Astrocyte (in vitro differentiated cells and primary cell): ENCODE data around the gene BTNL9. TPM values are rescaled to one million over a fixed set of nuclear protein-coding genes. Genes with fewer than 3 reads are reported as not detected.

Experiments used
- DNase-seq: peaks from one replicate; pipeline ENCODE4 v3.0.0-alpha.2; 2010; ENCODE audit warnings: low read depth
- FAIRE-seq: peaks from 2 replicates; lab custom pipeline; 2011; peaks lifted over from hg19 to GRCh38; lab: Jason Lieb, UNC
- H2AFZ ChIP-seq: 2 replicates; pipeline ENCODE4 v1.6.0; 2012; ENCODE audit warnings: low read depth, low read length, inconsistent platforms
- H3K27ac ChIP-seq: 2 replicates; pipeline ENCODE4 v1.5.1; 2011; ENCODE audit warnings: low read depth, low read length, inconsistent platforms
- H3K27me3 ChIP-seq: 2 replicates; pipeline ENCODE4 v1.6.0; 2011; ENCODE audit warnings: low read length, inconsistent platforms; ENCODE audit not compliant: insufficient read depth
- H3K36me3 ChIP-seq: 2 replicates; pipeline ENCODE4 v1.5.1; 2011; ENCODE audit warnings: low read length, inconsistent platforms; ENCODE audit not compliant: insufficient read depth
- H3K4me1 ChIP-seq: 2 replicates; pipeline ENCODE4 v1.5.1; 2011; ENCODE audit warnings: low read length, inconsistent platforms; ENCODE audit not compliant: insufficient read depth
- H3K4me2 ChIP-seq: 2 replicates; pipeline ENCODE4 v1.6.0; 2012; ENCODE audit warnings: low read length, inconsistent platforms
- H3K4me3 ChIP-seq: 2 replicates; pipeline ENCODE4 v1.5.1; 2011; ENCODE audit warnings: low read depth, mild to moderate bottlenecking, low read length, inconsistent platforms; ENCODE audit not compliant: insufficient read depth
- H3K79me2 ChIP-seq: 2 replicates; pipeline ENCODE4 v1.6.0; 2012; ENCODE audit warnings: mild to moderate bottlenecking, low read length, inconsistent platforms; ENCODE audit not compliant: insufficient read depth
- H3K9ac ChIP-seq: 2 replicates; pipeline ENCODE4 v1.6.0; 2012; ENCODE audit warnings: mild to moderate bottlenecking, low read length, inconsistent platforms
- H3K9me3 ChIP-seq: 2 replicates; pipeline ENCODE4 v1.5.1; 2012; ENCODE audit warnings: low read depth, mild to moderate bottlenecking, low read length, inconsistent platforms; ENCODE audit not compliant: insufficient read depth
- H4K20me1 ChIP-seq: 2 replicates; pipeline ENCODE4 v1.6.0; 2012; ENCODE audit warnings: low read length, inconsistent platforms; ENCODE audit not compliant: insufficient read depth
- H3K27ac Mint-ChIP-seq: one replicate; pipeline ENCODE4 v1.8.0; 2021; ENCODE audit warnings: mild to moderate bottlenecking, mixed read lengths; ENCODE audit not compliant: unreplicated experiment
- H3K27me3 Mint-ChIP-seq: one replicate; pipeline ENCODE4 v1.8.0; 2021; ENCODE audit warnings: low read depth, mixed read lengths; ENCODE audit not compliant: unreplicated experiment
- H3K36me3 Mint-ChIP-seq: one replicate; pipeline ENCODE4 v1.8.0; 2021; ENCODE audit warnings: low read depth, mixed read lengths; ENCODE audit not compliant: unreplicated experiment
- H3K4me1 Mint-ChIP-seq: one replicate; pipeline ENCODE4 v1.8.0; 2021; ENCODE audit warnings: low read depth, mixed read lengths; ENCODE audit not compliant: unreplicated experiment
- H3K4me3 Mint-ChIP-seq: one replicate; pipeline ENCODE4 v1.8.0; 2021; ENCODE audit warnings: mild to moderate bottlenecking, moderate library complexity, mixed read lengths; ENCODE audit not compliant: unreplicated experiment
- H3K9me3 Mint-ChIP-seq: one replicate; pipeline ENCODE4 v1.8.0; 2021; ENCODE audit warnings: mild to moderate bottlenecking, mixed read lengths; ENCODE audit not compliant: unreplicated experiment
- EZH2 ChIP-seq: IDR thresholded peaks from 2 replicates; pipeline ENCODE4 v1.6.1; 2012; ENCODE audit warnings: mild to moderate bottlenecking, low read length, inconsistent platforms; ENCODE audit not compliant: insufficient read depth
- total RNA-seq: library from RNA; stranded (reverse); gene quantifications from 2 replicates; pipeline ENCODE4 v1.2.1, GENCODE V29; 2021
- TF ChIP-seq, protein P1 (sequence below): IDR thresholded peaks from 2 replicates; pipeline ENCODE4 v1.5.1; 2011; ENCODE audit warnings: low read depth, mild to moderate bottlenecking, inconsistent platforms, low read length, moderate library complexity; ENCODE audit not compliant: insufficient read depth

The BTNL9 gene
- total RNA-seq, 1 donor from 2014 or later = not detected

DNA sequence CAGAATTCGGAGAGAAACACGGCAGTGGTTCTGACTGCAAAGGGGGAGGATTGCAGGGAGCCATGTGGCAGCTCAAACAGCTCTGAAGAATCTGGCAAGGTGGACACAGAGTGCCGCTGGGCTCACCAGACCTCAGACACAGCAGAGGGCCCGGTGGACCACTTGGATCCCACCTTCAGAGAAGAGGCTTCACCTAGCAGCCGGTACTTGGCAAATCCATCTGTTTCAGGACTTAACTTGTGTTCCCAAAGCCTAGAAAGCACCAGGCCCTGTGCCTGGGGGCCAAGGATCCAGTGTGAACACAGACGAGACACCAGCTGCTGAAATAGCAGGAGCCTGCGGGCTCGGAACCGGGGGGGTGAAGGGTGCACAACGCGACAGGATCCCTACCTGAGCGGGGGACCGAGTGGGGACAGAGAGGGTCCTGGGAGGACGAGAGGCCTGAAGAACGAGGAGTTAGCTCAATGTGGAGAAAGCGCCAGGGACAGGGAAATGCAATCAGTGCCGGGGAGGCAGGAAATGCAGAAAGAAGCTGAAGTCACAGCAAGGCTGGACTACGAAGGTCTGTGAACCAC, 44.6 kb downstream of the BTNL9 start:
- H3K4me3 Mint-ChIP-seq = no peak overlapping the region

DNA sequence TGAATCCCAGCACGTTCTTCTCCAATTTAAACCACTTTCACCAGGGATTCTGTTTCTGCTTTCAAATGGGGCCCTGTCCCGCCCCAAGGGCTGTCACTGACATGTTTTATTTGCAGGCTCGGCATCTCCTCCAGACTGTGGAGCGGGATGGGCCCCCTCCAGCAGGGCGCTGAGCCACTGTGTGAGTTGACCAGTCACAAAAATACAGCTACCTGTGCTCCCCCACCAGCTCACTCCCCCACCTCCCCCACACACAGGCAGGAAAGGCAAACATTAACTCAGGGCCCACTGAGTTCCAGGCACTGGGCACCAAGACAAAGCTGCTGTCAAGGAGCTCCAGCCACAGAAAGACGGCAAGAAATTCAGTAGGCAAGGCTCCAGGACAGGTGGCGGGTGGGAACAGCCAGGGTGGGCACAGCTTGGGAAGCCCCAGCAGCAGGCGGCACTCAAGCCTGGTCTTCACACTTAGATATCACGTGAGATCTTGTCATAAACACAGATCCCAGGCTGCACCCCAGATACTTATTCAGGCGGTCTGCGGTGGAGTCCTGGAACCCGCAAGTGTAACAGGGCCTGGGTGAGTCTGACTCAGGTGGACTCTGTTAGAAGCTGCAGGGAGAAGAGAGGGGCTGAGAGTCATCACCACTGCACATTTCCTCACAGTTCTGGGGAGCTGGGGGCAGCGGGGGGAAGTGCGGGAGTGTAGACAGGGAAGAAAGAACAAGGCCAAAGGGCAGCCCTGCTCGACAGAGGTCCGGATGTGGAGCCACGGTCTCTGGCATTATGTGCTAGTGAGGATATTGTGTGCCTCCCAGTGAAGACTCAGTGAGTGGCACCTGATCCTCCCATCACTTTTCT, 46.2 kb downstream of the BTNL9 start:
- peaks cover 1% of the 10 kb centered on the region for H3K36me3 Mint-ChIP-seq
- no peak overlapping the region for H3K4me2 ChIP-seq
- H4K20me1 ChIP-seq = no peaks in the 10 kb centered on the region
- no peaks in the 10 kb centered on the region for H3K36me3 ChIP-seq
- no peaks in the 10 kb centered on the region for H3K27me3 ChIP-seq
- TF ChIP-seq, protein P1, sequence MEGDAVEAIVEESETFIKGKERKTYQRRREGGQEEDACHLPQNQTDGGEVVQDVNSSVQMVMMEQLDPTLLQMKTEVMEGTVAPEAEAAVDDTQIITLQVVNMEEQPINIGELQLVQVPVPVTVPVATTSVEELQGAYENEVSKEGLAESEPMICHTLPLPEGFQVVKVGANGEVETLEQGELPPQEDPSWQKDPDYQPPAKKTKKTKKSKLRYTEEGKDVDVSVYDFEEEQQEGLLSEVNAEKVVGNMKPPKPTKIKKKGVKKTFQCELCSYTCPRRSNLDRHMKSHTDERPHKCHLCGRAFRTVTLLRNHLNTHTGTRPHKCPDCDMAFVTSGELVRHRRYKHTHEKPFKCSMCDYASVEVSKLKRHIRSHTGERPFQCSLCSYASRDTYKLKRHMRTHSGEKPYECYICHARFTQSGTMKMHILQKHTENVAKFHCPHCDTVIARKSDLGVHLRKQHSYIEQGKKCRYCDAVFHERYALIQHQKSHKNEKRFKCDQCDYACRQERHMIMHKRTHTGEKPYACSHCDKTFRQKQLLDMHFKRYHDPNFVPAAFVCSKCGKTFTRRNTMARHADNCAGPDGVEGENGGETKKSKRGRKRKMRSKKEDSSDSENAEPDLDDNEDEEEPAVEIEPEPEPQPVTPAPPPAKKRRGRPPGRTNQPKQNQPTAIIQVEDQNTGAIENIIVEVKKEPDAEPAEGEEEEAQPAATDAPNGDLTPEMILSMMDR = no peak
- TF ChIP-seq EZH2 = no peak
- no peak overlapping the region for H3K27ac Mint-ChIP-seq
- no peak for FAIRE-seq
- H3K9me3 ChIP-seq = no peaks in the 10 kb centered on the region
- H3K4me1 Mint-ChIP-seq = no peaks in the 10 kb centered on the region
- H3K27me3 Mint-ChIP-seq = peaks cover 44% of the 10 kb centered on the region
- H3K79me2 ChIP-seq = no peaks in the 10 kb centered on the region
- DNase-seq = no peak
- peaks cover 3% of the 10 kb centered on the region for H3K9me3 Mint-ChIP-seq
- H3K4me3 Mint-ChIP-seq = no peak overlapping the region
- H2AFZ ChIP-seq = no peak overlapping the region
- no peak overlapping the region for H3K4me3 ChIP-seq
- no peak overlapping the region for H3K27ac ChIP-seq
- no peaks in the 10 kb centered on the region for H3K4me1 ChIP-seq
- H3K9ac ChIP-seq = no peak overlapping the region

More for the DNA sequence above, 44.6 kb downstream of the BTNL9 start:
- DNase-seq = no peak
- no peak overlapping the region for H3K4me2 ChIP-seq
- no peaks in the 10 kb centered on the region for H3K9me3 ChIP-seq
- no peaks in the 10 kb centered on the region for H3K4me1 ChIP-seq
- TF ChIP-seq EZH2 = no peak
- TF ChIP-seq, protein P1 = no peak
- FAIRE-seq = no peak
- H3K79me2 ChIP-seq = no peaks in the 10 kb centered on the region
- no peak overlapping the region for H3K27ac ChIP-seq
- H3K36me3 ChIP-seq = no peaks in the 10 kb centered on the region
- H2AFZ ChIP-seq = no peak overlapping the region
- Mint-ChIP-seq H3K9me3 (peaks cover 3% of the 10 kb centered on the region), H3K4me1 (no peaks in the 10 kb centered on the region), H3K27ac (no peak overlapping the region), H3K36me3 (peaks cover 1% of the 10 kb centered on the region), H3K27me3 (peaks cover 57% of the 10 kb centered on the region)
- H3K9ac ChIP-seq = no peak overlapping the region
- no peaks in the 10 kb centered on the region for H4K20me1 ChIP-seq
- no peak overlapping the region for H3K4me3 ChIP-seq
- H3K27me3 ChIP-seq = no peaks in the 10 kb centered on the region

DNA sequence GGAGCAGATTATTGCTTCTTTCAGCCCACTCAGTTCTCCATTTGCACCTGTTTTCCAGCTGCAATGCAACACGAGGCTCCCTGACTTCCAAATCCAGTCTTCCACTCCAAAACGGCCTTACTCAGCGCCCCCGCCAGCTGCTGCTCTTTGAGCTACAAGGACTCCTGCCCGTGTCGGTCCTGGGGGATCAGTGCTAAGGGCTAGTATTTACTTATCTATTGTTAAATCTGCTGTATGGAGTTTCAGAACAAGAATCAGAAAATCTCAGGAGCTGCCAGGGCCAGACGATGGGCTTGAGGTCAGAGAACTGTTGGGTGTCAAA, 46.8 kb downstream of the BTNL9 start:
- FAIRE-seq (no peak), DNase-seq (no peak)
- no peak overlapping the region for H3K4me2 ChIP-seq
- peaks cover 1% of the 10 kb centered on the region for H3K36me3 Mint-ChIP-seq
- H2AFZ ChIP-seq = no peak overlapping the region
- no peak overlapping the region for H3K9ac ChIP-seq
- no peaks in the 10 kb centered on the region for H3K4me1 ChIP-seq
- H3K27ac Mint-ChIP-seq = no peak overlapping the region
- no peak overlapping the region for H3K27ac ChIP-seq
- no peaks in the 10 kb centered on the region for H3K27me3 ChIP-seq
- H3K36me3 ChIP-seq = no peaks in the 10 kb centered on the region
- TF ChIP-seq EZH2 = no peak
- TF ChIP-seq, protein P1 = no peak
- H3K9me3 ChIP-seq = no peaks in the 10 kb centered on the region
- H4K20me1 ChIP-seq = no peaks in the 10 kb centered on the region
- H3K27me3 Mint-ChIP-seq = peaks cover 41% of the 10 kb centered on the region
- H3K4me1 Mint-ChIP-seq = no peaks in the 10 kb centered on the region
- H3K4me3 ChIP-seq = no peak overlapping the region
- H3K4me3 Mint-ChIP-seq = no peak overlapping the region
- H3K79me2 ChIP-seq = no peaks in the 10 kb centered on the region
- H3K9me3 Mint-ChIP-seq = peaks cover 3% of the 10 kb centered on the region
